Endothelial cell of umbilical vein (primary cell): ENCODE measurements around the gene FAM217A. TPM values are rescaled to one million over a fixed set of nuclear protein-coding genes. Genes with fewer than 3 reads are reported as not detected.

Experiments
- BruUV-seq: library from RNA; stranded (reverse); fragments of 400-500 nt; replicated peaks from 2 replicates; lab custom pipeline; 2021; lab: Mats Ljungman, UMichigan
- CTCF ChIA-PET: fragments of 300-600, 350-600 bp; sonication (Branson Sonifier 250); formaldehyde crosslinking; loops from one replicate; lab custom pipeline; 2021; ENCODE audit warnings: antibody characterized with exemption, inconsistent platforms; lab: Charles Lee
- POLR2A ChIA-PET: fragments of 300-600, 350-600 bp; sonication (Branson Sonifier 250); formaldehyde crosslinking; loops from one replicate; lab custom pipeline; 2021; ENCODE audit warnings: antibody characterized with exemption, inconsistent platforms; lab: Charles Lee
- DNase-seq: peaks from one replicate; pipeline ENCODE4 v3.0.0-alpha.2; 2011; ENCODE audit warnings: low read depth, low spot score
- FAIRE-seq: peaks from 2 replicates; lab custom pipeline; 2011; peaks lifted over from hg19 to GRCh38; lab: Jason Lieb, UNC
- H2AFZ ChIP-seq: 2 replicates; pipeline ENCODE4 v1.6.0; 2012; ENCODE audit warnings: low read depth, low read length, control low read depth, inconsistent platforms
- H3K27ac ChIP-seq: 2 replicates; pipeline ENCODE4 v1.5.1; 2011; ENCODE audit warnings: low read depth, mild to moderate bottlenecking, control low read depth, low read length, moderate library complexity; ENCODE audit not compliant: insufficient read depth
- H3K27me3 ChIP-seq, 2 experiments: 2 replicates each; pipeline versions ENCODE4 v1.6.0 to v1.6.1; 2011; ENCODE audit warnings: low read length in 2 of 2, mixed read lengths in 1 of 2; ENCODE audit not compliant: control insufficient read depth in 2 of 2, insufficient read depth in 2 of 2
- H3K36me3 ChIP-seq, 2 experiments: 2 replicates in 1 of 2; 3 replicates in 1 of 2; pipeline ENCODE4 v1.5.1; 2011; ENCODE audit warnings: low read length in 2 of 2, mild to moderate bottlenecking in 1 of 2, moderate library complexity in 1 of 2; ENCODE audit not compliant: control insufficient read depth in 2 of 2, insufficient read depth in 2 of 2; ENCODE audit errors: extremely low read depth in 1 of 2
- H3K4me1 ChIP-seq: 3 replicates; pipeline ENCODE4 v1.5.1; 2011; ENCODE audit warnings: mild to moderate bottlenecking, low read length; ENCODE audit not compliant: control insufficient read depth, insufficient read depth; ENCODE audit errors: extremely low read depth
- H3K4me2 ChIP-seq: 2 replicates; pipeline ENCODE4 v1.6.1; 2011; ENCODE audit warnings: low read length, control low read depth, mixed read lengths; ENCODE audit not compliant: insufficient read depth
- H3K4me3 ChIP-seq, 3 experiments: fragments of 200-600 bp in 1 of 3; sonication (generic), shearing (Covaris generic) in 1 of 3; replicated peaks in 1 of 3; 2 replicates each; pipeline ENCODE4 v1.5.1; 2011 to 2016; ENCODE audit warnings: control low read depth in 3 of 3, low read length in 3 of 3, mild to moderate bottlenecking in 2 of 3, inconsistent platforms in 1 of 3, low read depth in 1 of 3, moderate library complexity in 1 of 3; ENCODE audit not compliant: insufficient read depth in 1 of 3
- H3K79me2 ChIP-seq: 2 replicates; pipeline ENCODE4 v1.6.0; 2012; ENCODE audit warnings: low read length, inconsistent platforms; ENCODE audit not compliant: control insufficient read depth, insufficient read depth
- H3K9ac ChIP-seq: replicated peaks from 2 replicates; pipeline ENCODE3; 2011; ENCODE audit warnings: low read length, control low read depth; ENCODE audit not compliant: insufficient read depth; ENCODE audit errors: extremely low read depth
- H3K9me1 ChIP-seq: replicated peaks from 3 replicates; pipeline ENCODE4 v1.6.0; 2011; ENCODE audit warnings: mild to moderate bottlenecking, low read length; ENCODE audit not compliant: control insufficient read depth, insufficient read depth; ENCODE audit errors: extremely low read depth
- H3K9me3 ChIP-seq: replicated peaks from 2 replicates; pipeline ENCODE4 v1.5.1; 2012; ENCODE audit warnings: low read length, inconsistent platforms; ENCODE audit not compliant: control insufficient read depth, insufficient read depth
- H4K20me1 ChIP-seq: replicated peaks from 2 replicates; pipeline ENCODE3; 2011; ENCODE audit warnings: mild to moderate bottlenecking, low read length; ENCODE audit not compliant: control insufficient read depth, insufficient read depth; ENCODE audit errors: extremely low read depth
- CTCF ChIP-seq, 2 donors: IDR thresholded peaks; 1 replicate in 1 of 2; 2 replicates in 1 of 2; pipeline ENCODE4 v1.5.1; 2011; ENCODE audit warnings: low read length in 2 of 2, mild to moderate bottlenecking in 2 of 2, moderate library complexity in 2 of 2, control low read depth in 1 of 2, inconsistent platforms in 1 of 2, low read depth in 1 of 2; ENCODE audit not compliant: insufficient read depth in 1 of 2; ENCODE audit errors: extremely low read depth in 1 of 2
- EZH2 ChIP-seq: IDR thresholded peaks from 2 replicates; pipeline ENCODE4 v1.6.1; 2012; ENCODE audit warnings: borderline replicate concordance, low read depth, mild to moderate bottlenecking, moderate library complexity, low read length, inconsistent platforms; ENCODE audit not compliant: severe bottlenecking
- FOS ChIP-seq: IDR thresholded peaks from 2 replicates; pipeline ENCODE4 v1.6.1; 2011; ENCODE audit warnings: mild to moderate bottlenecking, low read length, moderate library complexity, borderline replicate concordance; ENCODE audit not compliant: insufficient read depth
- GATA2 ChIP-seq: IDR thresholded peaks from 2 replicates; pipeline ENCODE4 v1.7.0; 2011; ENCODE audit warnings: low read depth, mild to moderate bottlenecking, moderate library complexity, mixed read lengths, low read length; ENCODE audit not compliant: insufficient read length, insufficient read depth
- JUN ChIP-seq: IDR thresholded peaks from 2 replicates; pipeline ENCODE4 v1.6.1; 2011; ENCODE audit warnings: borderline replicate concordance, low read depth; ENCODE audit not compliant: insufficient read length, insufficient read depth
- MAX ChIP-seq: IDR thresholded peaks from 2 replicates; pipeline ENCODE4 v1.6.1; 2011; ENCODE audit not compliant: insufficient read depth, insufficient read length
- MYC ChIP-seq: IDR thresholded peaks from one replicate; pipeline ENCODE4 v1.6.1; 2011; ENCODE audit warnings: mild to moderate bottlenecking, low read depth, low read length
- POLR2A ChIP-seq: IDR thresholded peaks from 2 replicates; pipeline ENCODE4 v1.6.1; 2012; ENCODE audit warnings: low read depth, mild to moderate bottlenecking, control low read depth, low read length
- POLR2AphosphoS5 ChIP-seq: IDR thresholded peaks from 2 replicates; pipeline ENCODE4 v1.6.1; 2012; ENCODE audit warnings: low read depth, mild to moderate bottlenecking, control low read depth, low read length, moderate library complexity; ENCODE audit not compliant: insufficient read depth
- dilution Hi-C: fragments of 300-500 bp; cut with MboI; formaldehyde crosslinking; loops from one replicate; pipeline ENCODE4 v1.15.0; 2019; ENCODE audit warnings: low sequenced_read_pairs; ENCODE audit not compliant: extremely low pct_ligation_motif_present
- intact Hi-C: fragments of 100-400 bp; cut with micrococcal nuclease; formaldehyde crosslinking; loops from one replicate; pipeline ENCODE4 v1.10.0; 2022
- polyA plus RNA-seq, 4 experiments: library from polyadenylated mRNA; depleted of rRNA in 3 of 4; stranded (reverse) in 3 of 4; unstranded in 1 of 4; fragments of >200 nt; gene quantifications; 2 replicates each; pipeline versions ENCODE4 v1.2.1 to v1.2.3, GENCODE V29; 2011 to 2012; ENCODE audit warnings: missing spikeins in 1 of 4
- total RNA-seq: library from RNA; stranded (reverse); gene quantifications from 2 replicates; pipeline ENCODE4 v1.2.3, GENCODE V29; 2021

The FAM217A gene
- total and polyA plus RNA-seq, 2 donors (not counting 3 experiments of a cell fraction or from before 2014, with no cell fraction given), result not detected

GRCh38 chr6:4071330-4071729 lies 7.6 kb downstream of the FAM217A start:
- Histone ChIP-seq H3K9me3 (no peaks in the 10 kb centered on the region), H3K4me2 (no peak overlapping the region), H3K27me3 (no peaks in the 10 kb centered on the region), H4K20me1 (no peaks in the 10 kb centered on the region), H3K4me3 (no peak overlapping the region), H3K4me1 (peaks cover 4% of the 10 kb centered on the region), H3K79me2 (no peaks in the 10 kb centered on the region), H2AFZ (no peak overlapping the region), H3K9me1 (no peaks in the 10 kb centered on the region), H3K27ac (no peak overlapping the region), H3K9ac (no peak overlapping the region), H3K36me3 (no peaks in the 10 kb centered on the region)
- dilution Hi-C loops (no loop called here), intact Hi-C loops (no loop called here)
- no TSS peak for BruUV-seq
- ChIA-PET POLR2A (no interaction called here), CTCF (interaction anchor here (0.9 kb wide), 1 partner anchor 139 kb away, joined by 3 read pairs; no protein-coding TSS in a partner anchor)
- FAIRE-seq, result no peak
- DNase-seq, result no peak
- no peak for TF ChIP-seq POLR2AphosphoS5
- no peak for TF ChIP-seq GATA2
- TF ChIP-seq MAX, result no peak
- no peak for TF ChIP-seq POLR2A

- DNase-seq, result no peak
- Histone ChIP-seq H3K4me3 (no peak overlapping the region), H4K20me1 (no peaks in the 10 kb centered on the region), H2AFZ (no peak overlapping the region), H3K27ac (no peak overlapping the region), H3K4me1 (peaks cover 4% of the 10 kb centered on the region), H3K9me1 (no peaks in the 10 kb centered on the region), H3K27me3 (no peaks in the 10 kb centered on the region), H3K9ac (no peak overlapping the region), H3K9me3 (no peaks in the 10 kb centered on the region), H3K4me2 (no peak overlapping the region), H3K36me3 (peaks cover 0 to 2% of the 10 kb centered on the region in 2 experiments), H3K79me2 (no peaks in the 10 kb centered on the region)
- no peak for TF ChIP-seq MAX
- TF ChIP-seq POLR2AphosphoS5, result no peak
- no peak for TF ChIP-seq CTCF (IDR thresholded peaks at IDR 0.05; ENCODE audit: extremely low read depth in 1 of 2, insufficient read depth in 1 of 2, low read depth in 1 of 2, low read length in 2 of 2)
- no peak for TF ChIP-seq POLR2A
- no peak for TF ChIP-seq FOS
- TF ChIP-seq MYC, result no peak
- TF ChIP-seq GATA2, result no peak
- no peak for TF ChIP-seq EZH2
- no peak for TF ChIP-seq JUN
- intact Hi-C loops (no loop called here), dilution Hi-C loops (no loop called here)
- BruUV-seq, result no TSS peak
- ChIA-PET CTCF (interaction anchor here (1.2 to 1.6 kb wide), 2 partner anchors 8 to 10 kb away, joined by 3 read pairs; no protein-coding TSS in a partner anchor), POLR2A (no interaction called here)
- no peak for FAIRE-seq
Observed at GRCh38 chr6:4069199-4069598, 9.7 kb downstream of the FAM217A start.
